ENCODE data around the gene MAP3K14.
A peak's percentile ranks its signal among the peaks of the same experiment; 100 is the strongest.
"Not testable (repeated sequence)": the region's sequence is repeated elsewhere in the genome, so short reads cannot be mapped to it uniquely, and the experiment has no call there.

Gene MAP3K14

DNA sequence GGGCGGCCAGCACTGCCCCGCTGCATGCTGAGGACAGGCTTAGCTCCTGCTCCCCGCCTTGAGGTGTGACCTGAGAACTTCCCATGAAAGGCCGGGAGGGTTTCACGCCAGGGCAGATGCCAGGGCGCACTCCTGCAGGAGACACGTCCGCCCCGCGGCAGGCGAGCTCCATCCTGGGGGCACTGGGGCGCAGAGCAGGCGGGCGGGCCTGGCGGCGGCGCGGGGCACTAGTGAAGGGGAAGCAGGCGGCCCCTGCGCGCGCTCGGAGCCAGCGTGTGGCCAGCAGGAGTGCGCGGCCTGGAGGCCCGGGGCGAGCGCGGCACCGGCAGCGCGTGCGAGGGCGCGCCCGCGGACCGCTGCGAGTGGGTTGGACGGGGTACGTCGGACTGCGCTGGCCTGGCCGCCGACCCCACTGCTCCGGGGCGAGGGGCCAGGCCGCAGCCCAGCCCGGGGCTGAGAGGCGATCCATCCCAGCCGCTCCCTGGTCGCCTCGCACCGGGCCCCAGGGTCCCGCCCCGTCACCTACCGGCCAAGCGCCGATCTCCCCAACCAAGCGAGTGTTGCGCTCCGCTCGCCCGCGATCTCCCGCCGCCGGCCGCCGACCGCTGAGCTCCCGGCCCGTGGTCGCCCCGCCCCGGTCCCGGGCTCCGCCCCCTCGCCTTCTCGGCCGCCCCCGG is at the start of gene MAP3K14:
MAP3K14 (minus strand) TSS at position 587 of the 677 bp plus-strand sequence. CDS start 26,275 bp downstream, outside the sequence.
- DNase-seq, result peak; percentile 52 to 53

DNA sequence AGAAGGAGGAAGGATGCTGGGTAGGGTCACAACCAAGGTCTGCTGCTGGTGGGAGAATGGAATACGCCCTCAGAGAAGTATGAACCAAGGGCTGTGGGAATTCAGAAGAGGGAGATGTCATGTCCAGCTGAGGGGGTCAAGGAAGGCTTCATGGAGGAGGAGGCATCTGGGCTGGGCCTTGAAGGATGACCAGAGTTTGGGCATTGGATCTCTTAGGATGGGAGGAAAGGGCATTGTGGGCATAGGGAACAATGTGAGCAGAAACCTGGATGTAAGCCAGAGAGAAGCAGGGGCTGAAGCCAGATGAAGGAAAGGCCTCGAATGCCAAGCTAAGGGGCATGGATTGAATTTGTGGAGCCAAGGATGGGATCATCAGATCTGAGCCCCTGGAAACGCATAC is 49.2 kb upstream of the MAP3K14 start:
- no peak for DNase-seq

DNA sequence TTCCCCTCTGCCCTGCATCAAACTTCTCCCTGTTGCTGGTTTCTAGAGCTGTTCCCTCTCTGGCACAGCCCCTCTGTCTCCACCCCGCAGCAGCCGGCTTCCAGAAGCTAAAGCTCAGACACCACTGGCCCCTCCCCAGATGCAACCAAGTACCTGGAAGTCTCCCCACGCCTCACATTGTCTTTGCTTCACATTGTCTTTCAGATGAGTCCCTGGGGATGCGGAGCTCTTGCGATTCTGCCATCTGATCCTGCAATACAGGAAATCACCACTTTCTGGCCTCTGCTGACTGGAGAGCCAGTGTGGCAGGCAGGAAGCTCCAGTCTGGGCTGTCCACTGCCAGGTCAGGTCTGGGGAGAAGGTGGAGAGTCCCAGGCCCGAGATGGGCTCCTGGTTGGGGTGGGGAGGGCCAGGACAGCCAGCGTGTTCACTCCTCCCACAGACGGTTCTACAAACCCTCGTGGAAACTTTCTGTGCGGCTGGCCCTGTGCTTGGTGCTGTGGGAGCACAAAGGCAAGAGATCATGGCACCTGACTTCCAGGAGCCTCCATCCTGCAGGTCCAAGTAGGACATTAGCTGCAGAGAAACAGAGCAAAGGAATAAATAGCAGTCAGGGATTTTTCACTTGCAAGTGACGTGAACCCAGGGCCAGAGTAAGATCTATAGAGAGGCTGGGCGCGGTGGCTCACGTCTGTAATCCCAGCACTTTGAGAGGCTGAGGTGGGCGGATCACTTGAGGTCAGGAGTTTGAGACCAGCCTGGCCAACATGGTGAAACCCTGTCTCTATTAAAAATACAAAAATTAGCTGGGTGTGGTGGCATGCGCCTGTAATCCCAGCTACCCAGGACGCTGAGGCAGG is 47.9 kb upstream of the MAP3K14 start:
- DNase-seq, result no peak

DNA sequence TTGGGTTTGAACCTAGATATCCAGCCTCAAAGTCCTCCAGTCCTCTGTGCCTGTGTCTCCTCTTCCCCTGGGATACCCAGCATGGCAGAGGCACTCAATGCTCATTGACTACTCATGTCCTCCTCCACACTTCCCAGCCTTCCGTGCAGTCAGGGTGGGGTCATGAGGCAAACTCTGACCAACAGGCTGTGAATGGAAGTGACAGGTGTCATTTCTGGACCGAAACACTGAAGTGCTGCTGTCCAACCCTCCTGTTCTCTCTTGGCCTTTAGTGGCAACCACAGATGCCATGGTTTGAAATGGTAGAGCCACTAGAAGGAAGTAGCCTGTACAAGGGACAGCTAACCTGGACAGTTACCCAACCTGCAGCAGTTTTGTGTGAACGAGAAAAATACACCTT is 46.7 kb upstream of the MAP3K14 start:
- DNase-seq, result no peak

DNA sequence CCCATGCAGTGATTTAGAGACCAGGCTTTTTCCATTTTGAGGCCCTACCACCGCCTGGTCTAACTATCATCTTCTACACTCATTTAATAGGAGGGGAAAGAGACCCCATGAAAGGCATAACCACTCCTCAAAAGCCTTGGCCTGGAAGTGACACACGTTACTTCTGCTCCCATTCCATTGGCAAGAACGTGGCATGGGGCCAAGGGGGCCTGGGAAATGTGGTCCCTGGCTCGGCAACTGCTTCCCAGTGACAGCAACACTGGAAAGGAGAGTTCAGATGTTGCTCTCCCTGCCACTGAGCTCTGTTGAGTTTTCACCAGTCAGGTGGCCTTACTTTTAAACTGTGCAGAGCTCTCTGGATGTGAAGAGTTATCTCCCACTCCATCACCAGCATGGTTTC is 45.2 kb upstream of the MAP3K14 start:
- DNase-seq, result no peak

DNA sequence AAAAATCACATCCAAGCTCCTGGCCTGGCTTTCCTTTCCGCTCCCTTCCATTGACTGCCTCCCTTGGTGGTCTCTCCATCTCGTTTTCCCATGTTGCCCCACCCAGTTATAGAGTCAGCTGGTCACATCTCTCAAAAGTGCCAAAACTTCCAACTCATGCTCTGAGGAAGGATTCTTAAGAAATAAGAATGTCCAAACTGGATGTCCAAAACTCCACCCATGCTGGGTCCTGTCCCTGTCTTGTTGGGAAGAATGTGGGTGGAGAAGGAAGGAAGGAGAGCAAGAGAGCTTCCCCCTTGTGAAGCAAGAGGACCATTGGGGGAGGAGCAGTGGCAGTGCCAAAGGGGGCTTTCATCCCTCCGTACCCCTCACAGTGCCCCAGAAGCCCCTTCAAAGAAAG is 44.6 kb upstream of the MAP3K14 start:
- DNase-seq, result no peak

DNA sequence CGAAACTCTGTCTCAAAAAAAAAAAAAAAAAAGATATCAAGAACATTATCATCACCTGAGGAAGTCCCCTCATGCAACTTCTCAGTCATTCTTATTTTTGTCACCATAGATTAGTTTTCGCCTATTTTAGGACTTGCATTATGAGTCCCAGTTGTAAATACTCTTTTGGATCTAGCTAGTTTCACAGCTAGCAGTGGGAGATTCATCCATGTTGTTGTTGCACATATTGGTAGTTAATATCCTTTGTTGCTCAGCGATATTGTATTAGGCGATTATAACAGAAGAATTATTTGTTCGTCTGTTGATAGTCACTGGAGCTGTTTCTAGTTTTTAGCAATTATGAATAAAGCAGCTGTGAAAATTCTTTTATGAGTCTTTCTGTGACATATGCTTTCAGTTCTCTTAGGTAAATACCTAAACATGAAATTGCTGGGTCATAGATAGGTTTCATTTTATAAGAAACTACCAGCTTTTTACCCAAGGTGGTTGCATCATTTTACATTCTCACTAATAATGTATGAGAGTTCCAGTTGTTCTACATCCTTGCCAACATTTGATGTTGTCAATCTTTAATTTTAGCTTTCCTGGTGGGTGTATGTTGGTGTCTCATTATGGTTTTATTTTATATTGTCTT is 40.7 kb upstream of the MAP3K14 start:
- no peak for DNase-seq

DNA sequence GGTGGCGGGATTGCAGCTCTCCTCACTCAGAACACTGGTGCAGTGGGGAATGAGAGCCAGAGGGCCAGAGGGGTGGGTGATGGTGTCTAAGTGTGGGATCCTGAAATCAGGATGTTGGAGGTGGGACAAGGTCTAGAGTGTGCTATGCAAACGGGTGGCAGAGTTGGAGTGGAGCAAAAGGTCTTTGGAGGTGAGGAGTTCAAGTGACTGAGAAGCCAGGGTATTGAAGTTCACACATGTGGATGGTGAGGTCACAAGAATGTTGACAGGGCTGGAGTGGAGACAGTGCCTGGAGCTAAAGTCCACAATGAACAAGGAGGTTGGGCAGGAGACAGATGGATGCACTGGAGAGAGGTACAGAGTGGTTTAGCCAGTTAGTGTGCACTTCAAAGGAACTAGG is 38.3 kb upstream of the MAP3K14 start:
- DNase-seq, result no peak

DNA sequence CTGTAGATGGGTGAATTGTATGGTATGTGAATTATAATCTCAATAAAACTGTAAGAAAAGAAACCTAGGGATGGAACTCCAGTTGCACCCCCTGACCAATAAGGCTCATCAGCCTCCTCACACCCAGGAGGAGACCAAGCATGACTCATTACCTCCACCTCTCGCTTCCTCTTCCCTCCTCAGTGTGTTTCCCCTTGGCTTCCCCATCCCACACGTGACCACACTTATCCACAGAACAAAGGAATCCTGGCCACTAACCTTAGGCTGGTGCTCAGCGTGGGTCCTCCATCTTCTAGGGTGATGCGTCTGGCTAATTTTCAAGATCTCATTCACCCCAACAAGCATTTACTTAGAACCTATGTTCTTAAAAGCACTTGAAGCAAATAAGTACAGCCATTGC is 36.2 kb upstream of the MAP3K14 start:
- peak in 1 of 2 experiments; percentile 21 for DNase-seq

DNA sequence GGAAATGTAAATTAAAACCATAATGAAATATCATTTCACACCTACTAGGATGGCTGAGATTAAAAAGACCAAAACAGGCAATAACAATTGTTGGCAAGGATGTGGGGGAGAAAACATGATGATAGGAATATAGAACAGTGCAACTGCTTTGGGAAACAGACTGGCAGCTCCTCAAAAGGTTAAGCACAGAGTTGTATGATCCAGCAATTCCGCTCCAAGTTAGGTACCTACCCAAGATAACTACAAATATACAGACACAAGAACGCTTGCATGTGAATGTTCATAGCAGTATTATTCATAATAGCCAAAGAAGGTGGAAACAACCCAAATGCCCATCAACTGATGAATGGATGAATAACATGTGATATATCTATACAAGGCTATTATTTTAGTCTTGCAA is 35.0 kb upstream of the MAP3K14 start:
- DNase-seq, result no peak

DNA sequence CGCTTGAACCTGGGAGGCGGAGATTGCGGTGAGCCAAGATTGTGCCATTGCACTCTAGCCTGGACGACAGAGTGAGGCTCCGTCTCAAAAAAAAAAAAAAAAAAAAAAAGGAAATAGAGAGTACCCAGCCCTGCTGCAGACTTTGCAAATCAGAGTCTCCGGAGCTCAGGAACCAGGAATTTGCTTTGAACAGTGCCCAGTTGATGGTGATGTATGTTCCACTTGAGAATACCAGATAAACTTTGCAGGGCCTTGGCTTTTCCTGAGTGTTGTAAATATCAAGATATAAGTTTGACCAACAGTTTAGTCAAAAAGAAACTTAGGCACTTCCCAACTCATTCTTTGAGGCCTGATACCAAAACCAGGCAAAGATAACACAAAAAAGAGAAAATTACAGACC is 30.6 kb upstream of the MAP3K14 start:
- no peak for DNase-seq

DNA sequence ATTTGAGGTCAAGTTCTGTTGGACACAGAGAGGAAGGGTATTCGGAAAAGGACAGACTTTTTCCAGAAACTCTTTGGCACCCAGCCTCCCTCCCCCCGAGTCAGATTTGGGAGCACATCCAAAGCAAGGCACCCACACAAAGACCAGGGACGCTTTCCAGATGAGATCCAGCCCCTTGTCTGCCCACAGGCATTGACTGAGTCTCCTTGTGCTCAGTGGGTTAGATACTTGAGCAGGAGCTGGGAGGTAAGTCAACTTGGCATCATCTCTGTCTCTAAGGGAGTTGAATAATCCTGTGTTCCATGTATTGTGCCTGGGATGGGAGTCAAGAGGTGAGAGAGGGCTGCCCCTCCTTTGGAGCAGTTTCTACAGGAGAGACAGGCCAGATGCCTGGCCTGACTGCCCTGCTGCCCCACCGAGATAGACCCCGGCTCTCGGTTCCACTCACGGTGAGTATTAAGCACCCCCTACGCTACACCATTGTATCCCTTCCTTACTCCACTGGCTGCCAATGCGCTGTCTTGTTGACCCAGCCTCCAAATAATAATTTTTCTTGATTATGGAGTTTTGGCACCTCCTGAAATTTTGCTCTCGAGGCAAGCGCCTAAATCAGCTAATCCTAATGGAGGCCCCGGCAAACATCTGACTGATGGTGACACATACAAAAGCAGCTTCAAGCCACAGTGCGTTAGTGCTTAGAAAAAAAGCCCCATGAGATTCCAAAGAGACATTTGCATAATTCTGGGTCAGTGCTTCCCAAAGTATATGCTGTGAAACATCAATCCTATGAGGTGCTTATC is 29.6 kb upstream of the MAP3K14 start:
- DNase-seq, result no peak

DNA sequence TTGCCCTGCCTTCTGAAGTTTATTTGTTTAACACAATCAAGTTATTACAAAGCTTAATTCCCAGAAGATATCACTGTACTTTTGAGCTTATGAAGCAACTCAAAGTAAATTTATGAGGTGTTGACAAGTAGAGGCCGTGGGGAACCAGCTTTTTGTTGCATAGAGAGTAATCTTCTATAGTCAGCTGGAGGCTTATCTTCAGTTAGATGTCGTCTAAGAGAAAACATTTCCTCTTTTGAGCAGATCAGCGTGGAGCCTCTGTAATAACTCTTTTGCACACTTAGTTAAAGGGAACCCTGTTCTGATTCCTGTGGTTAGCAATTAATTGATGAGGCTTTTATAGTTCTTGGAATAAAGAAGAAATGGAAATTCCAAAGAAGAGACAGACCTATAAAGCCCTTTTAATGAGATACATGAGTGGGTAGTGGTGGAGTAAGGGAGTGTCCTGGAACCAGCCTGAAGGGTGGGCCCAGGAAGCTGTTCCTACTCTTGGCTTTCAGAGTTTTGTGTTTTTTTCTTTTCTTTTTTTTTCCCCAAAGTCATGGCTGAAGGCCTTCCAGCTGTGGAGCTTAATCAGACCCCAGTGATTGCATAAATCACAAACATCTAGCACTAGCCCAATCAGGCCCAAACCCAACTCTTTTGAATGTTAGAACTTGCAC is 28.9 kb upstream of the MAP3K14 start:
- DNase-seq, result peak in 1 of 2 experiments; percentile 25

DNA sequence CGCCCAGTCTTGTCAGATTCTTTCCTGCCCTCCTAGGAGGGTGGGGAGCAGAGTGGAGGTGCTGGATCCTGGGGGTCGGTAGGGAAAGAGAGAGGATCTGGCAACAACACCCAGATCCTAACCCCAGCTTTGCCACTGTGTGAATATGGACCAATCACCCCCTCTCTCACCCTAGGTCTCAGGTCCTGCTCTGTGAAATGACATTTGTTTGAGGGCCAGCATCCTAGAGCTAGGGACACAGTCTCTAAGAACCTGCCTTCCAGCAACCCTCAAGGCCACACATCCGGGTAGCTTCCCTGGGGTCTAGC is 28.4 kb upstream of the MAP3K14 start:
- no peak for DNase-seq

DNA sequence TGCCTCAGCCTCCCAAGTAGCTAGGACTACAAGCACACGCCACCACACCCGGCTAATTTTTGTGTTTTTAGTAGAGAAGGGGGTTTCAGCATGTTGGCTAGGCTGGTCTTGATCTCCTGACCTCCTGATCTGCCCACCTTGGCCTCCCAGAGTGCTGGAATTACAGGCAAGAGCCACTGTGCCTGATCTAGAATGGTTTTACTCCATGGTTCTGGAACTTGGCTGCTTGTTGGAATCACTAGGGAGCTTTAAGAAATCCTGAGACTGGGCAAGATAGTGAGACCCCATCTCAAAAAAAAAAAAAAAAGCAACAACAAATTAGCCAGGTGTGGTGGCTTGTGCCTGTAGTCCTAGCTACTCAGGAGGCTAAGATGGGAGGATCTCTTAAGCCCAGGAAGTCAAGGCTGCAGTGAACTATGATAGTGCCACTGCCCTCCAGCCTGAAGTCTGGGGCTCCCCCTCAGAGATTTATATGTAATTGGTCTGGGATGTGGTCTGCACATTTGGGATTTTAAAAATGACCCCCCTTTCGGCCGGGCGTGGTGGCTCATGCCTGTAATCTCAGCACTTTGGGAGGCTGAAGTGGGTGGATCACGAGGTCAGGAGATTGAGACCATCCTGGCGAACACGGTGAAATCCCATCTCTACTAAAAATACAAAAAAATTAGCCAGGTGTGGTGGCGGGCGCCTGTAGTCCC is 27.3 kb upstream of the MAP3K14 start:
- not testable (repeated sequence) for DNase-seq

DNA sequence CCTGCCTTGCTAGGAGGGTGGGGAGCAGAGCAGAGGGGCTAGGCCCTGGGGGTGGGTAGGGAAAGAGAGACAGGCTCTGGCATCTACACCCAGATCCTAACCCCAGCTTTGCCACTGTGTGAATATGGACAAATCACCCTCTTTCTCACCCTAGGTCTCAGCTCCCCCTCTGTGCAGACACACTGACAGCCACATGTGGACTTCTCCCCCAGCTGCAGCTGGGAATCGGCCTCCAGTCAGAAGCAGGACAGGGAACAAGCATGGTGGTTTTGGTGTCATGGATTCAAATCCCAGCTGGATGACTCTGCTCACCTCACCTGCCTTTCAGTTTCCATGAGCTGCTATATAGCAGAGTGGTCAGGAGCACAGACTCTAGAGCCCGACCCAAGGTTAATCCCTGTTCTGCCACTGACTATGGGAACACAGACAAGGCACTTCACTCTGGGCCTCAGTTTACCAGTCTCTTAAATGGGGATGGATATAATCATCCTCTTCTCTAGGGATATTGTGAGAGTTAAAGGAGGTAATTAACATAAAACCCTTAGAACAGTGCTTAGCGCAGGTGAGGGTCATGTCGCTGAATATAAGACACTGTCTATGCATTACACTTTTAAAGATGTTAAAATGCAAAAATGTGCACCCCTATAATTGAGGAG is 26.2 kb upstream of the MAP3K14 start:
- no peak for DNase-seq

DNA sequence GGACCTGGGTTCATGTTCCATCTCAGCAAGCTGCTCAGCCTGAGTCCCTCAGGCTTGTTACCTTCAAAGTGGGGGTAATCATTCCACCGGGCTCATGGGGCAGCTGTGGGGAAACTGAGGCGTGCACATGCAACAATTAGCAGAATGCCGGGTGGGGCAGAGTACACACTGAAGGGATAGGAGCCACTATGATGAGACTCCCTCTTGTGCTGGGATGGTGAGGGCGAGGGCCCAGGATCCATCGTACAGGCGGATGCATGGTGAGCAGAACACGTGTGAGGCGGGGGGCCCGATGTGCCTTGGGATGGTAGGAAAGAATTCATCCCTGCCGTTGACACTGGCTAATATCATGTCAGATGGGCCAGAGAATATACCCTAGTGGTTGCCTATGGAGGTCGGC is 25.5 kb upstream of the MAP3K14 start:
- DNase-seq, result no peak

DNA sequence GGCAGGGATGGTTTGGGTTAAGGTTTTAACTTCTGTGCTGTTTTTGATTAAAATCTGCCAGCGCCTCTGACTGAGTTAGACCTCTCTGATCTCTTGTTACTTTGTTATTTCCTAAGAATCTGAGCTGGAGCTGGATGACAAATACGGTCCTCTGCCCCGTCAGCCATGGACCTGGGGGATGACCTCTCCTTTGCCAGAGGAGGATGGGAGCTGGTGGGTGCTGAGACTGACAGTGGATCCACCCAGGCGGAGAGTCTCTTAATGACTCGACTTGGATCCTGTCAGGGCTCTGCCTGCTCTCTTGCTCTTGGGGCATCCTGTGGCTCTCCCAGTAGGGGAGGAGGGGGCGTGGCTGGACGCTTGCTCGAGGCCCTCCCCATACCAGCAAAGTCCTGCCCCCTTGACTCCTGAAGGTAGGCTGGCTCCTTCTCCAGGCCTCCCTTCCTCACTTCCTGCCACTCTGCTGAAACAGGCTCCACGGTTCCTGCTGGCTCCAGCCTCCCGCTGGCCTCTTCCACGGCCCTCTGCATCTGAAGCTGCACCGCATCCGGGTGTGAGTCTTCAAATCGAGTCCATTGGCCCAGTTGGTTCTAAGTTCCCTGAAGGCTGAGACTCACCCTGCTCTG is 24.8 kb upstream of the MAP3K14 start:
- no peak for DNase-seq

DNA sequence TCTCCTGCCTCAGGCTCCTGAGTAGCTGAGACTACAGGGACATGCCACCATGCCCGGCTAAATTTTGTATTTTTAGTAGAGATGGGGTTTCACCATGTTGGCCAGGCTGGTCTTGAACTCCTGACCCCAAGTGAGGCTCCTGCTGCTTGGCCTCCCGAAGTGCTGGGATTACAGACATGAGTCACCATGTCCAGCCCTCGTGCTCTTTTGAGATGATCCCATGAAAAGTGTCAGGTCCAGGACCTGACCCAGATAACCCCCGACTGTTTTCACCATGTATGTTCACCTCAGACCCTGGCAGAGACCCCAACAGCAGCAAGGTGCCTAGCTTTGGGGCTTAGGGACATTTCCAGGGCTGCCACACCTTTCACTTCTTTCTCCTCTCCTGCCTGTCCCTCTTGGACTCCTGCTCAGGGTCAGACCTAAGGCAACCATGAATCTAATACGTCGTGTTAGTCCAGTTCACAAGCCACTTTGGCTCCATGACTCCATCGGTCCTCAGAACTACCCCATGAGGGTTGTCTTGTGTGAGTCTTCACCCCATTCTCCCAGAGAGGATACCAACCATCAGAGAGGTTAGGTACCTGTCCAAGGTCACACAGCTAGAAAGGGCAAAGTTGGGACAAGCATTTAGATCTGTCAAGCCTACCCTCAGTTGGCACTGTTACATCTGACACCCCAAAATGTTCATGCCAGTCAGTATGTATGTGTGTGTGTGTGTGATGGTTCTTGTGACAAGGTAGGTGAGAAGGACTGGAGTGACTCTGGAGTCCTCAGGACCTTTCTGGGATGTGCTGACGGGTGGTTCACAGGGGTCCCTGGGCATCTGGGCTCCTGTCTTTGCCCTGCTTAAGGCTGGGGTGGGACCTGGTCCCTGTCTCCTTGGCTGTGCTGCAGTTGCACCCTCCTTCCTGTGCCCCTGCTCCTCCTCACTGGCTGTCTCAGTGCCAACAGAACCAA is 23.1 kb upstream of the MAP3K14 start:
- DNase-seq, result no peak
